Measurements from ENCODE around the gene TMEM132C. TPM values are rescaled to one million over a fixed set of nuclear protein-coding genes. Genes with fewer than 3 reads are reported as not detected.

Gene TMEM132C
- total and polyA plus RNA-seq, 2 experiments from 2014 or later: not detected

DNA sequence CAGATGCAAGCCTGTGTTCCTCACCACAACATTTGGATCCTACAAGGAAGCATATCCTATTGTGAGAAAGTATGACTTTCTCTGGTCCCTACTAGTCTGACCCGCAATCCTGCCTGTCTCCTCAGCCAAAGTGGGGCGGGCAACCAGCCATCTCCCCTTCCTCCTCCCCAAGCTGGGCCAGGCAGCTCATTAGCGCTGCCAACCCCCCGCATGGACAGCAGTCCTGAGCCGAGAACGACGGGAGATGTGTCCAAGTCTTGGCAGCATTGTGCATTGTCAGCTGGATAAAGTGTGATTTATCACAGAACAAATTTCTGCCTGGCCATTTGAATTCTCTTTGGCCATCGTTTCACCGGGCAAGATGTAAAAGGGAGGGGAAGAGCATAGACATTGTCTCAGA lies 417.4 kb downstream of the TMEM132C start:
- Histone ChIP-seq H3K4me3 (no peak overlapping the region), H3K79me2 (replicated peaks; ENCODE audit: insufficient read depth) (no peaks in the 10 kb centered on the region), H4K20me1 (replicated peaks; ENCODE audit: insufficient read depth) (no peaks in the 10 kb centered on the region), H3K27me3 (ENCODE audit: insufficient read depth) (no peaks in the 10 kb centered on the region), H3K4me2 (no peak overlapping the region), H3K27ac (ENCODE audit: low read depth) (no peak overlapping the region), H2AFZ (no peak overlapping the region), H3K4me1 (ENCODE audit: insufficient read depth) (no peaks in the 10 kb centered on the region), H3K36me3 (ENCODE audit: insufficient read depth) (no peaks in the 10 kb centered on the region; the same call in 1 of the 2 replicates), H3F3A (replicated peaks; ENCODE audit: low read depth) (no peaks in the 10 kb centered on the region), H3K9me2 (ENCODE audit: insufficient read depth) (no peaks in the 10 kb centered on the region)
- H3K27me3 Mint-ChIP-seq (ENCODE audit: insufficient read depth, low read depth, poor library complexity): peaks cover 11% of the 10 kb centered on the region
- ATAC-seq: no peak
- H3K9me3 Mint-ChIP-seq: peaks cover 95% of the 10 kb centered on the region; the same call in 2 of the 3 replicates
- H3K36me3 Mint-ChIP-seq (ENCODE audit: low read depth): peaks cover 43% of the 10 kb centered on the region
- DNase-seq (ENCODE audit: low spot score): no peak
- H3K4me1 Mint-ChIP-seq: no peaks in the 10 kb centered on the region
- H3K27ac Mint-ChIP-seq: no peak overlapping the region
- H3K4me3 Mint-ChIP-seq: no peak overlapping the region
- TF ChIP-seq NANOG (IDR thresholded peaks at IDR 0.05; ENCODE audit: borderline replicate concordance): no peak
- no peak for TF ChIP-seq POLR2AphosphoS5 (IDR thresholded peaks at IDR 0.05; ENCODE audit: low read depth)
- no peak for TF ChIP-seq CTCF (conservative IDR thresholded peaks at IDR 0.05; ENCODE audit: low read depth in 2 of 2)
- TF ChIP-seq ZNF462 (CRISPR knock-in tag; IDR thresholded peaks at IDR 0.05): no peak
- TF ChIP-seq ZNF114 (CRISPR knock-in tag; IDR thresholded peaks at IDR 0.05): no peak
- TF ChIP-seq ETS1 (IDR thresholded peaks at IDR 0.05): no peak
- TF ChIP-seq ZNF331 (CRISPR knock-in tag; IDR thresholded peaks at IDR 0.05; ENCODE audit: low read depth): no peak
- TF ChIP-seq EZH2 (IDR thresholded peaks at IDR 0.05; ENCODE audit: low read depth, unreplicated experiment): no peak
- TF ChIP-seq, protein P1, sequence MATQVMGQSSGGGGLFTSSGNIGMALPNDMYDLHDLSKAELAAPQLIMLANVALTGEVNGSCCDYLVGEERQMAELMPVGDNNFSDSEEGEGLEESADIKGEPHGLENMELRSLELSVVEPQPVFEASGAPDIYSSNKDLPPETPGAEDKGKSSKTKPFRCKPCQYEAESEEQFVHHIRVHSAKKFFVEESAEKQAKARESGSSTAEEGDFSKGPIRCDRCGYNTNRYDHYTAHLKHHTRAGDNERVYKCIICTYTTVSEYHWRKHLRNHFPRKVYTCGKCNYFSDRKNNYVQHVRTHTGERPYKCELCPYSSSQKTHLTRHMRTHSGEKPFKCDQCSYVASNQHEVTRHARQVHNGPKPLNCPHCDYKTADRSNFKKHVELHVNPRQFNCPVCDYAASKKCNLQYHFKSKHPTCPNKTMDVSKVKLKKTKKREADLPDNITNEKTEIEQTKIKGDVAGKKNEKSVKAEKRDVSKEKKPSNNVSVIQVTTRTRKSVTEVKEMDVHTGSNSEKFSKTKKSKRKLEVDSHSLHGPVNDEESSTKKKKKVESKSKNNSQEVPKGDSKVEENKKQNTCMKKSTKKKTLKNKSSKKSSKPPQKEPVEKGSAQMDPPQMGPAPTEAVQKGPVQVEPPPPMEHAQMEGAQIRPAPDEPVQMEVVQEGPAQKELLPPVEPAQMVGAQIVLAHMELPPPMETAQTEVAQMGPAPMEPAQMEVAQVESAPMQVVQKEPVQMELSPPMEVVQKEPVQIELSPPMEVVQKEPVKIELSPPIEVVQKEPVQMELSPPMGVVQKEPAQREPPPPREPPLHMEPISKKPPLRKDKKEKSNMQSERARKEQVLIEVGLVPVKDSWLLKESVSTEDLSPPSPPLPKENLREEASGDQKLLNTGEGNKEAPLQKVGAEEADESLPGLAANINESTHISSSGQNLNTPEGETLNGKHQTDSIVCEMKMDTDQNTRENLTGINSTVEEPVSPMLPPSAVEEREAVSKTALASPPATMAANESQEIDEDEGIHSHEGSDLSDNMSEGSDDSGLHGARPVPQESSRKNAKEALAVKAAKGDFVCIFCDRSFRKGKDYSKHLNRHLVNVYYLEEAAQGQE (IDR thresholded peaks at IDR 0.05; ENCODE audit: unreplicated experiment): no peak
- TF ChIP-seq JUNB (IDR thresholded peaks at IDR 0.05; ENCODE audit: unreplicated experiment): no peak
- TF ChIP-seq CREB1 (CRISPR knock-in tag; IDR thresholded peaks at IDR 0.05; ENCODE audit: low read depth): no peak

Data from GM23338 (cell line).